HG03139 (cell line): Measurements from ENCODE around the gene PSMA6.
"Not testable (repeated sequence)": the region's sequence is repeated elsewhere in the genome, so short reads cannot be mapped to it uniquely, and the experiment has no call there.

ENCODE experiments used
- ATAC-seq: cut with Tn5 transposase; IDR thresholded peaks from one replicate; pipeline ENCODE4 v1.9.1; 2021; ENCODE audit not compliant: unreplicated experiment

The PSMA6 gene

GRCh38 chr14:35292051-35292769 is at the start of gene PSMA6:
Gene PSMA6 (plus strand): TSS chr14:35292382. CDS start chr14:35292477, 95 bp downstream.
- peak; percentile 76 for ATAC-seq

DNA sequence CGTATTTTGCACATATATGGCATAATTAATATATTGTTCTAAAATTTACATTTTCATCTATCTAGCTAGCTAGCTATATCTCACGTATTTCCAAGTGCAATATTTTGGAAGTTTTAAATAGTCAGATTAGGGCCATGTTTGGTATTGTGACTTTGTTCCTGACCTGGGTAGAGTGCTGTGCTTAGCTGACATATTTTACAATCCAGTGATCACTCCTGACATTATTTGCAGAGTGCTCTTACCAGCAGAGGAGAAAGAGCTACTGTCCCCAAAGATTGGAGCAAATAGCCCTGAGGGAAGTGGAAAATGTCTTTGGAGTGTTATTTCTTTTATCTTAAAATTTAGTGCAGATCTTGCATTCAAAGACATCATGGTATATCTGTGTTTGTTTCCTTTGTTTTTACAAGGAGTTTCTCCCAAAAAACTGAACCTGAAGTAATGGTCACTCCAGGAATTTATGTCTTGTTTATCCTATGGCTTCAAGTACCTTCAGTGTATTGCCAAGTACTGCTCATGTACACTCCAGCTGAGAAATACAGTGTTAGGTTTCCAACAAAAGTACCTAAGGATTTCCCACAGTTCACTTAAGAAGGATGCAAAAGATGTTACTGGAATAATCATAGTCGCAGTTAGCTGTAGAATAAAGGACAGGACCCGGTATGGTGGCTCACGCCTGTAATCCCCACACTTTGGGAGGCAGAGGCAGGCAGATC is 49.4 kb upstream of the PSMA6 start:
- ATAC-seq: no peak

DNA sequence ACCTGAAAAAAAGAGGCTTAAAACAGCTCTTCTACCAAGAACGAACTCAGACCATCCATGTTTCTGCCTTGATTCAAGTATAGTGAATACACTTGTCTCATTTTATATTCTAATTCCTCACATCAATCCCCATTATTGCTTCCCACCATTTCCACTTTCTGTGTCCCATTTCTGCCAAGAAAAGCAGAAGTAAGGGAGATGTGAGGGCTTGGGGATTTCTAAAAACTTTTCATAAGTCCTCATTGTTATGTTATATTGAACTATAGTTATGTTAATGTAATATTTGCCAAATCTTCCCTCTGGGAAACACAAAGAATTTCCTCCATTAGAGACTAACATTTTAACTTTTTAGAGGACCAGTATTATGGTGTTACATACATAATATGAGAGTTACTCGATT is 48.2 kb upstream of the PSMA6 start:
- no peak for ATAC-seq

GRCh38 chr14:35244542-35244941 is 47.6 kb upstream of the PSMA6 start:
- ATAC-seq: no peak

GRCh38 chr14:35245051-35245450 is 47.1 kb upstream of the PSMA6 start:
- no peak for ATAC-seq

DNA sequence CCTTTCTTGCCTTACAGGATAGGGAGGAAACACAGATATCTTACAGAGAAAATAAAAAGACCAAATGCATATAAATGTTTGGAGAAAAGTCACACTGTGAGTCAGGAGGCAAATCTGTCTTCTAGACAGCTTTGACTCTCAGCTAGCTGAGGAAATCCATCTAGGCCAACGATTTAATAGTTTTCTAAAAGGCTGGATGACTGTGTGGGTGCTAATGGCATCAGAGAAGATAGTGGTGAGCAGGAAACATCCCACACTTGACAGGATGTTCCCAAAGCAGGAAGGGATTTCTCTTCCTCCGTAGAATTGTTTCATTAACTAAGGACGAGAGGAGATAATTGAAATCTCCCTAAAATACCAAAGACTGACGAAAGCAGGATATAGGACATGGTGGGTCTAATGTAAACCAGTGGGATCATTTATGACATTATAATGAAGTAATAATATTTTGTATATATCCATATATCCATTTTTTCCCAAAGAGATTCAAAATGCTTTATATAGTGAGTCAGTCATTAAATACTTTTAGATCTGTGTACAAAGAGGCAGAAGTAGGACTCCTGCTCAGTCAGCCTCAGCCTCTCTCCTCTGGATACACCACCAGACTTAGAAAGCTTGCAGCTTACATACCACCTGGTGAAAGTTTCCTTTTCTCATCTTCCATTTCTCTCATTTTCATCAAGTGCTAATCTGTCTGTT is 44.3 kb upstream of the PSMA6 start:
- no peak for ATAC-seq

GRCh38 chr14:35248476-35248788 is 43.8 kb upstream of the PSMA6 start:
- no peak for ATAC-seq

- ATAC-seq: no peak
Measured at GRCh38 chr14:35250319-35250718, 41.9 kb upstream of the PSMA6 start.

DNA sequence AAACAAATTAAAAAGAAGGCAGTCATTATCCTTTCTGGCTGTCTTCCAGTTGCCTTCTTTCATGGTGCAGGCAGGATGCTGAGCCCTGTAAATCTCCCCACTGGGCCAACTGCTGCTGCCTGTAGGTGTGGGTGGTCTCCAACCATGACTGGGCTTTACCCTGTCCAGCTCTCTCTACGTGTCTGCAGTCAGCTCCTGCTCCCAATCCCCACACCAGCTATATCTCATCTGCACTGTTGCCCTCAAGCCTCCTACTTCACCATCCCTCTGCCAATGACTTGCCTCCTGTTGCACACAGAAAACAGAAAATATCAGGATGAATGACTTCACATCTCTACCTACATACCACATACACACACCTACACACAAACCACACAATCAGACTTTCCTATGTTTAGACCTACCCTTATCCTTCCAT is 39.7 kb upstream of the PSMA6 start:
- ATAC-seq: no peak

- ATAC-seq: not testable (repeated sequence)
Measured at GRCh38 chr14:35253056-35253455, 39.1 kb upstream of the PSMA6 start.

- ATAC-seq: not testable (repeated sequence)
Measured at GRCh38 chr14:35254034-35254622, 38.1 kb upstream of the PSMA6 start.

GRCh38 chr14:35254736-35255135 is 37.4 kb upstream of the PSMA6 start:
- ATAC-seq: no peak

DNA sequence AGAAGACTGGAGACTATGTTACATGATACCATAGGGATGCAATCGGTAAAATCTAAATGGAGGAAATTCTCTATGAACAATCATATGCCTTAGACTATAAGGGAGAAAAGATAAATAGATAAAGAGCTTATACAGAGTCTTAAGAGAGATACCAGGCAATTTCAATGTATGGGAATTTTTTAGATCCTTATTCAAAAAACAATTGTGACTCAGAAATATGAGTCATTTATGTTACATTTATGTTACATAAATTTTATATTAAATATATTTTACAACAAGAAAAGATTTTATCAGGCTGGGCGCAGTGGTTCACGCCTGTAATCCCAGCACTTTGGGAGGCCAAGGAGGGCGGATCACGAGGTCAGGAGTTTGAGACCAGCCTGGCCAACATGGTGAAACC is 36.5 kb upstream of the PSMA6 start:
- ATAC-seq: no peak

- ATAC-seq: no peak
Measured at GRCh38 chr14:35257809-35258208, 34.4 kb upstream of the PSMA6 start.

DNA sequence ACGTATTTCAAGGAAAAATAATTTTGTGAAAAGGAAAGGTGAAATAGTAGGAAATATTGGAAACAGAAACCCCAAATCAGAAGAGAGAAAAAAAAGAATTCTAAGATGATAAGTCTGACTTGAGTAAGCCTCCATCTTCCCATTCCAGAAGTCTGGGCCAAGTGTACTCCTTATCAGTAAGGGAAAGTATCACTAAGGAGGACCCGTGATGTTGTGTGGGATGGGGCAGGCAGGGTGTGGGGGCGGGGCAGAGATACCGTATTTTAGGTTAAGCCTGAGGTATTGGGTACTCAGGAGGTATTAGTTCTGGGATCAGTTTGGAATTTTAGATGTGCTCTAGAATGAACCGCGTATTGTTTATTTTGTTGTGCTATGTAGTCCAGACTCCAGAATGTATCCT is 33.8 kb upstream of the PSMA6 start:
- no peak for ATAC-seq

DNA sequence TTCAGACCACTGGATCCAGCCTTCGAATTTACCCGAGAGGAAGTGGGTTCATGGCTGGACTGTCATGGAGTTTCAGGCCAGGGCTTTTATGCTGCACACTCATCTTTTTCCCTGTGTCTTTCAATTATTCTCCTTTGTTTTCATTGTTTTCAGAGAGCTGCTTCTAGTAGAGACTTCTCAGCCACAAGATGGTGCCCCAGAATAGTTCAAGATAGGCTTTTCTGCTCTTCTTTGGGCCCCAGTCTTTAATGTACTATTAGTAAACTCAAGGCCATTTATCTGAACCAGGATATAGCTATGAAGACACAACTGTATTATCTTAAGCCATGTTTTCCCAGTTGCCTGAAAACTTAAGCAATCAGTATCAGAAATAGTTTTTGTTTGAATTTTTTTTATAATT is 30.4 kb upstream of the PSMA6 start:
- no peak for ATAC-seq

GRCh38 chr14:35262436-35262835 is 29.7 kb upstream of the PSMA6 start:
- no peak for ATAC-seq

- no peak for ATAC-seq
Measured at GRCh38 chr14:35268946-35269345, 23.2 kb upstream of the PSMA6 start.

- ATAC-seq: no peak
Measured at GRCh38 chr14:35274805-35275204, 17.4 kb upstream of the PSMA6 start.

- no peak for ATAC-seq
Measured at GRCh38 chr14:35277179-35277578, 15.0 kb upstream of the PSMA6 start.

DNA sequence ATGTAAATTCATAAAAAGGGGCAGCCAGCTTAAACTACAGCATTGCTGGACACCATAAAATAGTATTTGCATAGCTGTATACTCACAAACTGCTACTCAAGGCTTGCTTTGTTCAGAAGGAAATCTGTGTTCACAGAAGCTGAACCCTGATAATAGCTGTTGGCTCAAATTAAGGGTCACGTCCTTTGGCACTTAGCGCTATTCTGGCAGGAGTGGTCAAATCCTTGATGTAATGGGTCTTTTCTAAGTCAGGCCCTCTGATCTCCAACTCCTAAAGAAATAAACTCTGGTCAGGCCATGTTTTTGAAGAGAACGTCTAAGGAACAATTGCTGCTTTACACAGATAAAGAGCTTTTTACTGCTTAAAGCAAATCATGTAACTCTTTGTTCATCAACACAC is 12.8 kb upstream of the PSMA6 start:
- no peak for ATAC-seq

DNA sequence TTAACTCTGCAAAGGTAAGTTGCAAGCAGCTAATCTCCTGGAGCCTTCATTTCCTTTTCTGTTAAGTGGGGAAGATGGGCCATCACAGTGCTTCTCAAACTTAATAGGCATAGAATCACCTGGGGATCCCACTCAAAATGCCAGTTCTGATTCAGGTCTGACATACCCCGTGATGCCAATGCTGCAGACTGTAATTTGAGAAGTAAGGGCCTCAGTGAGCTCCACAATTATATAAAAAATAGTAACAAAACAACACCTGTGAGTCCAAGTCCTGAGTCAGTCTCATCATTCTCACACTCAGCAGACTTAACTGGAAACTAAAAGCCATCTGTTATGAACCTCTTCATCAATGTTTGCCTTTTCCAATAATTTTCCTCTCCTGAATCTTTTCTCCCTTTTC is 10.8 kb upstream of the PSMA6 start:
- no peak for ATAC-seq
